Effector memory CD4-positive, alpha-beta T cell (primary cell): ENCODE data around the gene MMP1.
"Not testable (repeated sequence)": the region's sequence is repeated elsewhere in the genome, so short reads cannot be mapped to it uniquely, and the experiment has no call there.

Source experiments
- DNase-seq, 3 donors: peaks; one replicate each; pipeline ENCODE4 v3.0.0-alpha.2; 2020
- H3K27ac ChIP-seq: 2 replicates; pipeline ENCODE4 v1.7.0; 2013; ENCODE audit warnings: mild to moderate bottlenecking, low read length, moderate library complexity; ENCODE audit not compliant: insufficient read depth, poor library complexity, severe bottlenecking
- H3K27me3 ChIP-seq: replicated peaks from 2 replicates; pipeline ENCODE4 v1.7.0; 2013; ENCODE audit warnings: mild to moderate bottlenecking, low read length; ENCODE audit not compliant: insufficient read depth, control insufficient read depth, poor library complexity, severe bottlenecking
- H3K36me3 ChIP-seq: 2 replicates; pipeline ENCODE4 v1.7.0; 2013; ENCODE audit warnings: mild to moderate bottlenecking, low read length, moderate library complexity; ENCODE audit not compliant: control insufficient read depth, insufficient read depth
- H3K4me1 ChIP-seq: 2 replicates; pipeline ENCODE4 v1.7.0; 2013; ENCODE audit warnings: low read length, mild to moderate bottlenecking; ENCODE audit not compliant: control insufficient read depth, insufficient read depth, poor library complexity, severe bottlenecking
- H3K4me3 ChIP-seq: 2 replicates; pipeline ENCODE4 v1.7.0; 2013; ENCODE audit warnings: low read length, low read depth, mild to moderate bottlenecking; ENCODE audit not compliant: insufficient read depth, poor library complexity, severe bottlenecking
- H3K9me3 ChIP-seq: 2 replicates; pipeline ENCODE4 v1.7.0; 2013; ENCODE audit warnings: mild to moderate bottlenecking, low read length, moderate library complexity; ENCODE audit not compliant: control insufficient read depth

Gene MMP1

GRCh38 chr11:102746746-102747578 is 51.0 kb downstream of the MMP1 start:
- not testable (repeated sequence) for H3K36me3 ChIP-seq, H3K9me3 ChIP-seq, H3K4me1 ChIP-seq, H3K27ac ChIP-seq, H3K4me3 ChIP-seq, DNase-seq, H3K27me3 ChIP-seq
